ENCODE measurements around the gene GFER. TPM values are rescaled to one million over a fixed set of nuclear protein-coding genes. Genes with fewer than 3 reads are reported as not detected.

Gene GFER
- total RNA-seq, 1 experiment from 2014 or later: 31.8 TPM

DNA sequence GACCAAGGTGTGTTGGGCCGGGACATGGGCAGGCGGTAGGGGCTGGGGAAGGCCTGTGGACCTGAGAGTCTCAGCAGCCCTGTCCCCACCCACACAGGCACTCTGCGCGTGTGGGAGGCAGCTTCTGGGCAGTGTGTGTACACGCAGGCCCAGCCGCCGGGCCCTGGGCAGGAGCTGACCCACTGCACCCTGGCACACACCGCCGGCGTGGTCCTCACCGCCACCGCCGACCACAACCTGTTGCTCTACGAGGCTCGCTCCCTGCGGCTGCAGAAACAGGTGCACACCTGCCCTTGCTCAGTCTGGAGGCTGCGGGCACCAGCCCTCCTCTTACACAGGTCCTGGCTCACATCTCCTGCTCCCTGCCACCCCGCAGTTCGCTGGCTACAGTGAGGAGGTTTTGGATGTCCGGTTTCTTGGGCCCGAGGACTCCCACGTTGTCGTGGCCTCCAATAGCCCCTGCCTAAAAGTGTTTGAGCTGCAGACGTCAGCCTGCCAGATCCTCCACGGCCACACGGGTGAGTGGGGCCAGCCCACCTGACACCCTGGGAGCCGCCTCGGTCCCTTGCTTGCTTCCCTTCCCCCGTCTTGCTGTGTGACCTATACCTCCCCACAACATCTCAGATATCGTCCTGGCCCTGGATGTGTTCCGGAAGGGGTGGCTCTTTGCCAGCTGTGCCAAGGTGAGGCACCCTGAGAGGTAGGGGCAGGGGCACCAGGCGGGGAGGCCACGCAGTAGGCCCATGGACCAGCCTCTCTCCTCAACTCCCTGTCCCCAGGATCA lies 8.4 kb upstream of the GFER start:
- H3K27me3 ChIP-seq (replicated peaks): peaks cover 8% of the 10 kb centered on the region
- peaks cover 61% of the 10 kb centered on the region for H3K36me3 ChIP-seq
- H3K4me3 ChIP-seq: no peak overlapping the region
- H3K9me3 ChIP-seq (replicated peaks): no peaks in the 10 kb centered on the region
- DNase-seq (ENCODE audit: low read depth in 1 of 2, low spot score in 2 of 2): no peak
- H3K4me1 ChIP-seq (replicated peaks): peaks cover 16% of the 10 kb centered on the region
- H3K27ac ChIP-seq: no peak overlapping the region

DNA sequence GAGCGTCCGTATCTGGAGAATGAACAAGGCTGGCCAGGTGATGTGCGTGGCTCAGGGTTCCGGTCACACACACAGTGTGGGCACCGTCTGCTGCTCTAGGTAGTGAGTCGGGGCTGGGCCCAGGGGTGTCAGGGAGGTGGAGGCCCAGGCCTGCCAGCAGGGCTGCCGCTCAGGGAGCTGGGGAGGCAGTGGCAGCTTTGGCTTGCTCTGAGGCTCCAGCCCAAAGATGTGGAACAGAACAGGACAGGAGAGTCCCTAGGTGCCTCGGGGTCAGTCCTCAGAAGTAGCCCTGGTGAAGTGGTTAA lies 7.8 kb upstream of the GFER start:
- DNase-seq (ENCODE audit: low read depth in 1 of 2, low spot score in 2 of 2): no peak
- Histone ChIP-seq H3K27me3 (replicated peaks) (peaks cover 13% of the 10 kb centered on the region), H3K4me1 (replicated peaks) (peaks cover 12% of the 10 kb centered on the region), H3K4me3 (no peak overlapping the region), H3K9me3 (replicated peaks) (no peaks in the 10 kb centered on the region), H3K36me3 (peaks cover 61% of the 10 kb centered on the region), H3K27ac (no peak overlapping the region)

DNA sequence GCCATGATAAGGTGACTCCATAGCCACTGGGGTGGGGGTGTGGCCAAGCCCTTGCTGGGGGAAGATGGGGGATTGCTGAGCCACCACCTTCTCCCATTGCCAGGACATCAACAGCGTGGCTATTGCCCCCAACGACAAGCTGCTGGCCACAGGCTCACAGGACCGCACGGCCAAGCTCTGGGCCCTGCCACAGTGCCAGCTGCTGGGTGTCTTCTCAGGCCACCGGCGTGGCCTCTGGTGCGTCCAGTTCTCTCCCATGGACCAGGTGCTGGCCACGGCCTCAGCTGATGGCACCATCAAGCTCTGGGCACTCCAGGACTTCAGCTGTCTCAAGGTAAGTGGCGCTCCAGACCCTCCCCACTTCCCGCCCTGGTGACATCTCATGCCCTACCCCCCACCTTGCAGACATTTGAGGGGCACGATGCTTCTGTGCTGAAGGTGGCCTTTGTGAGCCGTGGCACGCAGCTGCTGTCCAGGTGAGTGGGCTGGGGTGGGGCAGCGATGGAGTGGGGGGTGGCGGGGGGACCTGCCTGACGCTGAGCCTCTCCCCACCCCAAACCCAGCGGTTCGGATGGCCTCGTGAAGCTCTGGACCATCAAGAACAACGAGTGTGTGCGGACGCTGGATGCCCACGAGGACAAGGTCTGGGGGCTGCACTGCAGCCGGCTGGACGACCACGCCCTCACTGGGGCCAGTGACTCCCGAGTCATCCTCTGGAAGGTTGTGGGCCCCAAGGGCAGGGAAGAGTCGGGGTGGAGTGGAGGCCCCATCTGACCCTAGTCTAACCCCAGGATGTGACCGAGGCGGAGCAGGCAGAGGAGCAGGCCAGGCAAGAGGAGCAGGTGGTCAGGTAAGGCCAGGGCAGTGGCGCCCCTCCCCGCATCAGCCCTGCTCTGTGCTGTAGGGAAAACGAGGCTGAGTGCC lies 6.8 kb upstream of the GFER start:
- Histone ChIP-seq H3K36me3 (peaks cover 57% of the 10 kb centered on the region), H3K27me3 (replicated peaks) (peaks cover 22% of the 10 kb centered on the region), H3K4me1 (replicated peaks) (peaks cover 7% of the 10 kb centered on the region), H3K4me3 (no peak overlapping the region), H3K27ac (no peak overlapping the region), H3K9me3 (replicated peaks) (no peaks in the 10 kb centered on the region)
- DNase-seq (ENCODE audit: low read depth in 1 of 2, low spot score in 2 of 2): no peak

DNA sequence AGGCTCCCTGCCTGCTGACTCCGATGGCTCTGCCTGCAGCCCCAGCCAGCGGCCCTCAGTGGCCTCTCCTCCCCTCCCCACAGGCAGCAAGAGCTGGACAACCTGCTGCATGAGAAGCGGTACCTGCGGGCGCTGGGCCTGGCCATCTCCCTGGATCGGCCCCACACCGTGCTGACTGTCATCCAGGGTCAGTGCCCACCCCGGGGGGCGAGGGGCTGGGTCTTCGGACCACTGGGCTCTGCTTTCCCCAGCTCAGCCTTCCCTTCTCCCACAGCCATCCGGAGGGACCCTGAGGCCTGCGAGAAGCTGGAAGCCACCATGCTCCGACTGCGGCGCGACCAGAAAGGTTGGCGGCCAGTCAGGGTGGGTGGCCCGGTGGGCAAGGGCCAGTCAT lies 6.1 kb upstream of the GFER start:
- Histone ChIP-seq H3K36me3 (peaks cover 54% of the 10 kb centered on the region), H3K27me3 (replicated peaks) (peaks cover 27% of the 10 kb centered on the region), H3K4me3 (no peak overlapping the region), H3K4me1 (replicated peaks) (peaks cover 3% of the 10 kb centered on the region), H3K27ac (no peak overlapping the region), H3K9me3 (replicated peaks) (no peaks in the 10 kb centered on the region)
- no peak for DNase-seq (ENCODE audit: low read depth in 1 of 2, low spot score in 2 of 2)

DNA sequence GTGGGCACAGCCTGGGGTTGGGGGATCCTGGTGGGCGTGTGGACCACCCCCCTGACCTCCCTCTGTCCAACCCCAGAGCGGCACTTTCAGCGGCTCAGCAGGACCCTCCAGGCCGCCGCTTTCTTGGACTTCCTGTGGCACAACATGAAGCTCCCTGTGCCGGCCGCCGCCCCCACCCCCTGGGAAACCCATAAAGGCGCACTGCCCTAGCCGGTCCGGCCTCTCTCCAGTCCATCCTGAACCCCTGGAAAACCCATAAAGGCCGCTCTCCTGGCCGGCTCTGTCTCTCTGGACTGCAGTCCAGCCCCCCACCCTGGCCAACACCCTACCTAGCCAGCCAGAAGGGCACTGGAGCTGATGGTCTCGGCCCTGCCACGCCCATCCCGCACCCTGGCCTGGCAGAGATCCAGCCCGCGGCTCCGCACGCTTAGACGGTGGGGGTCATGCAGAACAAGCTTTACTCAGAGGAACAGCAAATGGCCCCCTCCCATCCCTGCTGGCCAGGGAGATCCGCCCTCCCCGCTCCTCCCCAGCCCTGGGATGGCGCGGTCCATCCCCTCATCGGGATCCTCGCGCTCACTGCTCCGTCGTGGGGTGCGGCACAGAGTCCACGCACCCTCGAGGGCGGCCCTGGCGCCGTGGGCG lies 5.4 kb upstream of the GFER start:
- H3K9me3 ChIP-seq (replicated peaks): no peaks in the 10 kb centered on the region
- no peak overlapping the region for H3K27ac ChIP-seq
- DNase-seq (ENCODE audit: low read depth in 1 of 2, low spot score in 2 of 2): no peak
- H3K4me1 ChIP-seq (replicated peaks): peaks cover 8% of the 10 kb centered on the region
- no peak overlapping the region for H3K4me3 ChIP-seq
- H3K27me3 ChIP-seq (replicated peaks): peaks cover 27% of the 10 kb centered on the region
- H3K36me3 ChIP-seq: peaks cover 54% of the 10 kb centered on the region

GRCh38 chr16:1979271-1980029 lies 4.5 kb upstream of the GFER start:
- no peak overlapping the region for H3K4me3 ChIP-seq
- DNase-seq (ENCODE audit: low read depth in 1 of 2, low spot score in 2 of 2): no peak
- peaks cover 27% of the 10 kb centered on the region for H3K27me3 ChIP-seq (replicated peaks)
- H3K27ac ChIP-seq: no peak overlapping the region
- H3K9me3 ChIP-seq (replicated peaks): no peaks in the 10 kb centered on the region
- peaks cover 9% of the 10 kb centered on the region for H3K4me1 ChIP-seq (replicated peaks)
- peaks cover 52% of the 10 kb centered on the region for H3K36me3 ChIP-seq

DNA sequence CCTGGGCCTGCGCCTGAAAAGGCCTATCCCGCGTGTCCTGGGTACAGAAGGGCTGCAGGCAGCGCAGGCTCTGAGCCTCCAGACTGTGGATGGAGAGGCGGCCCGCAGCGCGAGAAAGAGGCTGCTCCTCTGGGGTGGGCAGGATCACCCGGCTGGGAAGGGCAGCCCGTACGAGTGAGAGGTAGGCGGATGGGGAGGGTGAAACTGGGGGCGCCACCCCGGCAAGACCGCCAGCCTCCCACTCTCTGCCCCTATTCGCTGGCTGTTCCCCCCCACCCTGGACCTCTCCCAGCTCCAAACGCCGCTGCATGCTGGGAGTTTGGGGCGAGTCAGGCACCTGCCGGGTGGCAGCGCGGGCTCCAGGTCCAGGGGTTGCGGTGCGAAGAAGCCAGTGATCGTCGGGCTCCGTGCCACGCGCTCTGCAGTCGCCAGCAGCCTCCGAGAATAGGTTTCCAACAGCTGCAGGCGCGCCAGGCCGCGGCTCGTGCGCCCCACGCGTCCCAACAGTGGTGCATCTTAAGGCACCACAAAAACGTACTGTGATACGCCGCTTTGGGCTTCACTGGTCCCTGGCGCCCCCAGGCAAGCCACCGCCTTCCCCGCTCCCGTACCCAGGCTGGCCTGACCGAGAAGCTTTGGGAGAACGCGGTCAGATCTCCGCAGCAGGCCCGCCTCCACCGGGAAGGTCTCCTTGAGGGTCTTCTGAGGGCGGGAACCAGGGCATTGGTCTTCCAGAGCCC lies 3.8 kb upstream of the GFER start:
- H3K27ac ChIP-seq: no peak overlapping the region
- no peak overlapping the region for H3K4me3 ChIP-seq
- peaks cover 27% of the 10 kb centered on the region for H3K27me3 ChIP-seq (replicated peaks)
- no peaks in the 10 kb centered on the region for H3K9me3 ChIP-seq (replicated peaks)
- peaks cover 16% of the 10 kb centered on the region for H3K4me1 ChIP-seq (replicated peaks)
- peaks cover 52% of the 10 kb centered on the region for H3K36me3 ChIP-seq
- no peak for DNase-seq (ENCODE audit: low read depth in 1 of 2, low spot score in 2 of 2)

- Histone ChIP-seq H3K4me3 (no peak overlapping the region), H3K27ac (no peak overlapping the region), H3K36me3 (peaks cover 52% of the 10 kb centered on the region), H3K27me3 (replicated peaks) (peaks cover 27% of the 10 kb centered on the region), H3K4me1 (replicated peaks) (peaks cover 19% of the 10 kb centered on the region), H3K9me3 (replicated peaks) (no peaks in the 10 kb centered on the region)
- DNase-seq (ENCODE audit: low read depth in 1 of 2, low spot score in 2 of 2): no peak
Observed at GRCh38 chr16:1980770-1981087, 3.3 kb upstream of the GFER start.

DNA sequence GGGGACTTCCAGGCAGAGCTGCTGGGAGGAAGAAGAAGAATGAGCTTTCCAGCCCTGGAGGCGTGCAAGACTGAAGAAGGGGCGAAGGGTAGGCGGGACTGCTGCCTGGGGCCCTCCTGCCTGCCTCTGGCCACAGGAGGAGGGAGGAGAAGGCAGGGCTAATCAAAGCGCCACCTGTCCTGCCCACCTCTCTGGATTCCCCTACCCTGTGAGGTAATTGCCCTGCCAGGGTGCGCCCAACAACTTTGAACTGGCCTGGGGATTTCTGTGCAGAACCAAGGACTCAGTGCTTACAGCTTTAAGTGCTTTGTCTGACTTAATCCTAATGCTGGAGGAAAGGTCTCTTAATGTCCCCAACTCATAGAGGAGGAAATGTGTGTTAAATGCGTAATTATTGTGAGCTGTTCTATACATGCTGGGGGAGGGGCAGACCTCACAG lies 2.6 kb upstream of the GFER start, which contains the start of gene NOXO1:
NOXO1 (minus strand) TSS at position 72 of the 439 bp plus-strand sequence. CDS start 290 bp downstream, outside the sequence.
- peaks cover 19% of the 10 kb centered on the region for H3K4me1 ChIP-seq (replicated peaks)
- H3K9me3 ChIP-seq (replicated peaks): no peaks in the 10 kb centered on the region
- no peak for DNase-seq (ENCODE audit: low read depth in 1 of 2, low spot score in 2 of 2)
- no peak within 1 kb of the TSS for H3K4me3 ChIP-seq
- peaks cover 27% of the 10 kb centered on the region for H3K27me3 ChIP-seq (replicated peaks)
- peaks cover 52% of the 10 kb centered on the region for H3K36me3 ChIP-seq
- no peak within 1 kb of the TSS for H3K27ac ChIP-seq

- Histone ChIP-seq H3K36me3 (peaks cover 52% of the 10 kb centered on the region), H3K4me1 (replicated peaks) (peaks cover 19% of the 10 kb centered on the region), H3K27me3 (replicated peaks) (peaks cover 27% of the 10 kb centered on the region), H3K27ac (no peak overlapping the region), H3K4me3 (no peak overlapping the region), H3K9me3 (replicated peaks) (no peaks in the 10 kb centered on the region)
- no peak for DNase-seq (ENCODE audit: low read depth in 1 of 2, low spot score in 2 of 2)
Observed at GRCh38 chr16:1982013-1982433, 2.0 kb upstream of the GFER start.

- peak overlapping the region; percentile 94 for H3K4me3 ChIP-seq
- H3K9me3 ChIP-seq (replicated peaks): no peaks in the 10 kb centered on the region
- H3K27ac ChIP-seq: no peak overlapping the region
- peaks cover 19% of the 10 kb centered on the region for H3K4me1 ChIP-seq (replicated peaks)
- no peak for DNase-seq (ENCODE audit: low read depth in 1 of 2, low spot score in 2 of 2)
- peaks cover 47% of the 10 kb centered on the region for H3K36me3 ChIP-seq
- H3K27me3 ChIP-seq (replicated peaks): peaks cover 27% of the 10 kb centered on the region
Observed at GRCh38 chr16:1982991-1983543, 926 bp upstream of the GFER start.

GRCh38 chr16:1984347-1985225 lies 593 bp downstream of the GFER start:
- Histone ChIP-seq H3K9me3 (replicated peaks) (no peaks in the 10 kb centered on the region), H3K27ac (peak overlapping the region; percentile 44; the same call in 1 of the 2 replicates), H3K36me3 (peaks cover 32% of the 10 kb centered on the region), H3K4me1 (replicated peaks) (peaks cover 19% of the 10 kb centered on the region), H3K27me3 (replicated peaks) (peaks cover 29% of the 10 kb centered on the region), H3K4me3 (peak overlapping the region; percentile 94)
- no peak for DNase-seq (ENCODE audit: low read depth in 1 of 2, low spot score in 2 of 2)

Data from SJSA1 (cell line).